ENCODE data around the gene ENTPD6. TPM values are rescaled to one million over a fixed set of nuclear protein-coding genes. Genes with fewer than 3 reads are reported as not detected.

Gene ENTPD6
- total RNA-seq, 1 experiment from 2014 or later = 77.0 TPM

DNA sequence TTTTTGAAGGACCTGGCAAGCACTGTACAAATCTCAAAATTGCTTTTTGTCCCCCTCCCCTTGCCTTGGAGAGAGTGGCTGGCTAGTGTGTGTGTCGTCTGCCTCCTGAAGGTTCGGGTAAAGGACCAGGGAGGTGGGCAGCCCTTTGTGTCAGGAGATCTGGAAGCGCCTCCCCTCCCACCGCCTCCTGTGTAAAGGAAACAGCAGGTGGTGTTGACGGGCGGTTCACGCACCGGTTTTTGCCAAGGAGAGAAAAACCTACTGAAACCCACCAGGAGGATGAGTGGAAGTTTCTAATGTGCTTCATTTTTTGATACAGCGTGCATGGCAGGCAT lies 1.2 kb downstream of the ENTPD6 start:
- DNase-seq (ENCODE audit: low read depth in 1 of 2, low spot score in 2 of 2) = no peak
- Histone ChIP-seq H3K4me3 (peak overlapping the region; percentile 91), H3K9me3 (replicated peaks) (no peaks in the 10 kb centered on the region), H3K27me3 (replicated peaks) (no peaks in the 10 kb centered on the region), H3K27ac (no peak overlapping the region), H3K4me1 (replicated peaks) (peaks cover 14% of the 10 kb centered on the region), H3K36me3 (peaks cover 13% of the 10 kb centered on the region; the same call in 1 of the 2 replicates)

DNA sequence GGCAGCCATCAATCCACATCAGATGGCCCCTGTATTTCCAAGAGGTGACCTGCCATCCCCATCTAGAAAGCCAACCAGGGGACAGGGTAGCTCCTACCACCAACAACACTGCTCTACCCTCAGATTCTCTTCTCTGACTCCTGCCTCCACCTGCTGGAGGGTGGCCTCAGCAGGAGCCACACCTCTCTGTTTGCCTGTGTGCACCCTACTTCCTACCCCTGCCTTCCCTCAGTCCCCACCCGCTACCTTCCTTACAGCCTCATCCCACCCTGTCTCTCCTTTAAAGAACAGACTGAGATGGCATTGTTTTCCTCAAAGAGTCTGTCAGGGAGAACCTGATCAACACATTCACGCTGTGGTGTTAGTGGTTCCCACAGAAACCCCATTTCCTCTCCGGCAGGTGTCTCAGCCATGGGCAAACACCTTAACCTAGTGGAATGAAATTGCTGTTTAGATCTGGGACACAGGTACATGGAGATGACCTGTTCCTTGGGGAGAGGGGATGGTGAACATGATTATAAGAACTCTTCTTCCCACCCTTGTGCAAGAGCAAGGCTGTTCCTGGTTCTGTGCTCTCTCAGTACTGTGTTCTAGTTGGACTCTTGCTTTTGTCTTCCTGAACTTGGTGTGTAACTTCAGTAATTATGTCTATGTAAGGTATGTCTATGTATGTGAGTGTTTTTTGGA lies 1.8 kb downstream of the ENTPD6 start:
- Histone ChIP-seq H3K27me3 (replicated peaks) (no peaks in the 10 kb centered on the region), H3K4me3 (no peak overlapping the region), H3K36me3 (peaks cover 13% of the 10 kb centered on the region; the same call in 1 of the 2 replicates), H3K9me3 (replicated peaks) (no peaks in the 10 kb centered on the region), H3K27ac (no peak overlapping the region), H3K4me1 (replicated peaks) (peaks cover 14% of the 10 kb centered on the region)
- DNase-seq (ENCODE audit: low read depth in 1 of 2, low spot score in 2 of 2) = no peak

DNA sequence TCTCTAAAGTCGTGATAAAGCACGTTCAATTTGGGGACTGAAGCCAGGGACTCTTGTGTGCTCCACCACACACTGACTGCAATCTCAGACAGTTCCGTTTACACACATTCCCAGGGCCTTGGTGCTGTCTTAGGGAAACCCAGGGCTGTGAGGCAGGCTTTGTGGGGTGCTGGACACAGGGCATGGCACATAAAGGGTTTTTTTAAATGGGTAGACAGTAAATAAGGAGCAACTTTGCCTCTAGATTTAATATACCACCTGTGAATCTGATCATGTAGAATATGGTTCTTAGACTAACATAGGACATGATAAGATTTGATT lies 2.3 kb downstream of the ENTPD6 start:
- Histone ChIP-seq H3K27me3 (replicated peaks) (no peaks in the 10 kb centered on the region), H3K27ac (no peak overlapping the region), H3K4me3 (no peak overlapping the region), H3K36me3 (peaks cover 13% of the 10 kb centered on the region; the same call in 1 of the 2 replicates), H3K9me3 (replicated peaks) (no peaks in the 10 kb centered on the region), H3K4me1 (replicated peaks) (peaks cover 14% of the 10 kb centered on the region)
- no peak for DNase-seq (ENCODE audit: low read depth in 1 of 2, low spot score in 2 of 2)

DNA sequence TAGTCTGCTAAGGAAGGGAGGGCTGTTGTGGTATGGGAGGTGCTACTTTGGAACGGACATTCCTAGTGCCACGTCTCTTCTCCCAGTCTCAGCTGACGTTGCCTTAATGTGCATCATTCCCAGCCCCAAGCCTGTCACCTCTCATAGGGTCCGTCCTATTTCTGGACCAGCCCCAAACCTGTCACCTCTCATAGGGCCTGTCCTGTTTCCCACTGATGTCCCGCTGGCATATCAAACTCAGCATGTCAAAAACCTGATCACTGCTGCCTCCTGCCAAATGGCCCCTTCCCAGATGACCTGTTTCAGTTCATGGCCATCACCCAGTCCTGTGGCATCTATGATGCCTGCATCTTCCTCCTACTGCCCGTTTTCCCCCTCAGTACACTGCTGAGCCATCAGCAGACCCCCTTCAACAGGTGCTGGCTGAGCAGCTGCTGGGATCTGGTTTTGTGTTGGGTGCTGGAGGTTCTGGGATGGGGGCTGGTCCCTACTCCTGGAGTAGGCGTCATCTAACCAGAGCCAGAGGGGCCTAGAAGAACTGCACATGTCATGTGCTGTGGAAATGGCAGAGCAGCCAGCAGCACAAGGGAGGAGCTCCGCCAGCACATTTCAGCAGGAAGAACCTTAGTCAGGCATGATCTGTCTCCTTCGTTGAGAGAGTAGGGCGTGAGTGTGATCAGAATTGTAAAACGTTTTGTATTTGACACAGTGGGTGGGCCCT lies 3.3 kb downstream of the ENTPD6 start:
- H3K4me1 ChIP-seq (replicated peaks) = peaks cover 20% of the 10 kb centered on the region
- H3K36me3 ChIP-seq = peaks cover 13% of the 10 kb centered on the region; the same call in 1 of the 2 replicates
- H3K27ac ChIP-seq = no peak overlapping the region
- DNase-seq (ENCODE audit: low read depth in 1 of 2, low spot score in 2 of 2) = no peak
- no peak overlapping the region for H3K4me3 ChIP-seq
- H3K9me3 ChIP-seq (replicated peaks) = no peaks in the 10 kb centered on the region
- no peaks in the 10 kb centered on the region for H3K27me3 ChIP-seq (replicated peaks)

DNA sequence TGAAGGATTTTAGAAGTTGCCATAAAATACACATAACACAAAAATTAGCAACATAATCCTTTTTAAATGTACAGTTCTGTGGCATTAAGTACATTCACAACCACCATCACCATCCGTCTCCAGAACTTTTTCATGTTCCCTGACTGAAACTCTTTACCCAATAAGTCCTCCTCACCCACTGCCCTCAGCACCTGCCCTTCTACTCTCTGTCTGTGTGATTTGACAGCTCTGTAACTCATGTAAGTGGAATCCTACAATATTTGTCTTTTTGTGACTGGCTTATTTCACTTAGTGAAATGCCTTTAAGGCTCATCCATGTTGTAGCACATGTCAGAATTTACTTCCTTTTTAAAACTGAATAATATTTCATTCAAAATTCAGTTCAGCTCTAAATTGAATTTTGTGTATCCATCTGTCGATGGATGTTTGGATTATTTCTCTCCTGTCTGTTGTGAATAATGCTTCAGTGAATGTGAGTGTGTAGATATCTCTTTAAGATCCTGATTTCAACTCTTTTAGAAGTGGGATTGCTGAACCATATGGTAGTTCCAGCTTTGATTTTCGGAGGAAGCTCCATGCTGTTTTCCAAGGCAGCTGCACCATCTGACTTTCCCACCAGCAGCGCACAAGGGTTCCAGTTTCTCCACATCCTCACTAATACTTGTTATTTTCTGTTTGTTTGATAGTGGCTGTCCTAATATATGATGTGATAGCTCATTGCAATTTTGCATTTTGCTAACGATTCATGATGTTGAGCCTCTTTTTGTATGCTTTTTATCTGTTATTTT lies 4.2 kb downstream of the ENTPD6 start:
- H3K27me3 ChIP-seq (replicated peaks) = no peaks in the 10 kb centered on the region
- no peak overlapping the region for H3K27ac ChIP-seq
- H3K36me3 ChIP-seq = peaks cover 13% of the 10 kb centered on the region; the same call in 1 of the 2 replicates
- H3K4me3 ChIP-seq = no peak overlapping the region
- no peaks in the 10 kb centered on the region for H3K9me3 ChIP-seq (replicated peaks)
- H3K4me1 ChIP-seq (replicated peaks) = peaks cover 20% of the 10 kb centered on the region
- no peak for DNase-seq (ENCODE audit: low read depth in 1 of 2, low spot score in 2 of 2)

DNA sequence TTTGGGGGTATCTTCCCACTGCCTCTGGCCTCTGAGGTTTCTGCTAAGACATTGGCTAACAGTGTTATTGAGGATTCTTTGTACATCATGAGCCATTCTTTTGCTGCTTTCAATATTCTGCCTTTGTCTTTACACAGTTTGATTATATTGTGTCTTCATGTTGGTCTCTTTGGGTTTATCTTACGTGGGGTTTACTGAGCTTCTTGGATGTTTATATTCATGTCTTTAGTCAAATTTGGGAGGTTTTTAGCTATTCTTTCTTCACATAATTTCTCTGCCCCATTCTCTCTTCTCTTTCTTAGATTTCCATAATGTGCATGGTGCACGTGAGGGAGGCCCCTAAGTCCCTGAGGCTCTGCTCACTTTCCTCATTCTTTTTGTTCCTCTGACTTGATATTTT lies 7.6 kb downstream of the ENTPD6 start:
- no peak for DNase-seq (ENCODE audit: low read depth in 1 of 2, low spot score in 2 of 2)
- Histone ChIP-seq H3K27me3 (replicated peaks) (no peaks in the 10 kb centered on the region), H3K27ac (no peak overlapping the region), H3K4me1 (replicated peaks) (peaks cover 9% of the 10 kb centered on the region; the same call in 1 of the 2 replicates), H3K9me3 (replicated peaks) (no peaks in the 10 kb centered on the region), H3K36me3 (peaks cover 13% of the 10 kb centered on the region), H3K4me3 (no peak overlapping the region)

DNA sequence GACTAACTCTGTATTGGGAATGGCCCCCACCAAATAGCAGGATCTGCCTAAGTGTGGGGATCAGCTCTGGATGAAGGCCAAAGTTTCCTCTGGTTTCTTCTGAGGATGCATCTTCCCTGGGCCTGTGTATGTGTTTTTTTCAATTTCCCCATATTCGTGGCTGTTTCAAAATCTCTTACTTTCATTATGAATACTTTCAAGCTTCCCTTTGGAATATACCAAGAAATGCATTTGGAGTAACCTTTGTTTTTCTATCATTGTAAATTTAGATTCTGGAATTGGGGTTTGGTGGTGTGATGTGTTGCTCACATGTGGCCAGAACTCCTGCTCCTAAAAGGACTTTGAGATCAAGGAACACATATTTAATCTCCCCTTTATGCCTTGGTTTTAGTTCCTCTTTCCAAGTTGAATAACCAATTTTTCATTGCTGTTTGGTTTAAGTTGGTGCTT lies 8.4 kb downstream of the ENTPD6 start:
- no peak overlapping the region for H3K4me3 ChIP-seq
- H3K27ac ChIP-seq = no peak overlapping the region
- H3K27me3 ChIP-seq (replicated peaks) = no peaks in the 10 kb centered on the region
- H3K9me3 ChIP-seq (replicated peaks) = no peaks in the 10 kb centered on the region
- peaks cover 13% of the 10 kb centered on the region for H3K36me3 ChIP-seq
- DNase-seq (ENCODE audit: low read depth in 1 of 2, low spot score in 2 of 2) = no peak
- H3K4me1 ChIP-seq (replicated peaks) = peaks cover 7% of the 10 kb centered on the region; the same call in 1 of the 2 replicates

DNA sequence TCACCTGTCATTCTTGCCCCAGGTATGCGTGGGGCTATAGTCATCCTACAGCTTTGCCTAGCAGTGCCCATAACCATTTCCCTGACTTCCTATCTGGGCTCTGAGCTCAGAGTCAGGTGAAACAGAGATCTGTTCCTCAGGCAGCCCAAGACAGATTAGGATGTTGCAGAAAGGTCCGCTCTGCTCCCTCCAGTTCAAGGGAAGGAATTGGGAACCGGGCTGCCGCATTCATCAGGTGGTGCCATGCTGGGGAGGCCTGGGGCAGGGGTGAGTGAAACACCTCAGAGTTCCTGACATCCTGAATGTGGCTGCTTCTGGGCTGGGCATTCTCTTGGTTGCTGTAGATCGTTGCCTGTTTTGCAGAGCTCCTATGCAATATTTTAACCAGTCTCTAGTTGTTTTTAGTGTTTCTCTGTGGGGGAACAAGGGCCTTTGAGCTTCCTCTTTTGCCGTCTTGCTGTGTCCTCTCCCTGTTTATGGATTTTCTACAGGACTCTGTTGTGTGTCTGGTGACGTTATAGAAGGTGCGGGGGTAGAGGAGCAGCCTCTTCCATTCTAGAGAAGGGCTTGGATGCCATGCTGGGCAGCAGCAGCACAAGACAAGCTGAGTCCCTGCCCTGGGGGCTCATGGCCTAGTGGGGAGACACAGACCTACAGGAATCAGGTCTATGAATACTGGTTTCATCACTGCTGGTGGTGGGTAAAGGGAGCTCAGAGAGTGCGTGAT lies 9.2 kb downstream of the ENTPD6 start:
- Histone ChIP-seq H3K36me3 (peaks cover 15% of the 10 kb centered on the region), H3K27ac (no peak overlapping the region), H3K9me3 (replicated peaks) (no peaks in the 10 kb centered on the region), H3K4me1 (replicated peaks) (peaks cover 5% of the 10 kb centered on the region; the same call in 1 of the 2 replicates), H3K27me3 (replicated peaks) (no peaks in the 10 kb centered on the region), H3K4me3 (no peak overlapping the region)
- no peak for DNase-seq (ENCODE audit: low read depth in 1 of 2, low spot score in 2 of 2)

DNA sequence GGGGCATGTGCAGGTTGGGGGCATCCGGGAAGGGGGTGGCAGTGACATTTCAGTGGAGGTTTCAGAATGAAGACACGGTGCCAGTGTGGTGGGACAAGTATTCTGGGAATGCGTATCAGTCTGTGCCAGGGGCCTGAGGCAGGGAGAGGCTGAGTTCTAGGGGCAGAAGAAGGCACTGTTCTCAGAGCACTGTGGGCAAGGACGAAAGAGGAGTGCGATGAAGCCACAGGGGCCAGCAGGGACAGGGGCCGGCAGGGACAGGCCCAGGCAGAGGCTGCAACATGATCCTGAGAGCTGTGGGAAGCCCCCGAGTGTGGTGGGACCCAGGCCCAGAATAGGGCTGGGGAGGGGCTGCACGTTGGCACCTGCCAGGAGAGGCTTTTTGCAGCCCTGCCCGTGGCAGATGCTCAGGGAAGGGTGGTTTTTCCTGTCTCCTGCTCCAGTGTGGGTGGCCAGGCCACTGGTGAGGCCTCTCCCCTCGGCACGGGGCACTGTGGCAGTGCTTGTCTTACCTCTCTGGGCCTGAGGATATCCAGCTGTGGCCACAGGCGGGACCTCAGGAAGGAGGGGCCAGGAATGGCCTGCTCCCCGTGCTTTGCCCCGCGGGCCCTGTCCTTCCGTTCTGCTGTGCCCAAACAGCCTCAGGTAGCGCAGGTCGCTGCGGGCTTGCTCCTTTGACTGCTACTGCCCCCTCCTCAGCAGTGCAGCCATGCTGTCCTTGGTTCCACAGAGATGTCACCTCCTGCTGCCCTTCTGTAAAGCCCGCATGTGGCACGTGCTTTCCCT lies 10.0 kb downstream of the ENTPD6 start:
- peaks cover 5% of the 10 kb centered on the region; the same call in 1 of the 2 replicates for H3K4me1 ChIP-seq (replicated peaks)
- DNase-seq (ENCODE audit: low read depth in 1 of 2, low spot score in 2 of 2) = no peak
- no peak overlapping the region for H3K27ac ChIP-seq
- H3K27me3 ChIP-seq (replicated peaks) = no peaks in the 10 kb centered on the region
- no peak overlapping the region for H3K4me3 ChIP-seq
- H3K9me3 ChIP-seq (replicated peaks) = no peaks in the 10 kb centered on the region
- peaks cover 22% of the 10 kb centered on the region for H3K36me3 ChIP-seq

DNA sequence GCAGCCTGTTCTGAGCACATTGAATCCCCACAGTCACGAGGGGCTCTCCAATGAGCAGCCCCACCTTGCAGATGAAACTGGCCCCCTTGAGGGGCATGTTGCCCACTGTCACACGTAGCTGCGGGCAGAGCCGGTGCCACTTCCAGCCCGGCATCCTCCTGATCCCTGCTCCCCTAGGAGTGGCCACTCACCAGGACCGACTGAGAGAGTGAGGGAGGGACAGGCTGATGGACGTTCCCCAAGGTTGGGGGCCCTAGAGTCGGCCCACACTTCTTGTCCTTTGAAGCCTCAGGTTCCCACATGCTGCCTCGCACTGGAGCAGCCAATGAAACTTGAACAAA lies 10.5 kb downstream of the ENTPD6 start:
- Histone ChIP-seq H3K4me3 (no peak overlapping the region), H3K9me3 (replicated peaks) (no peaks in the 10 kb centered on the region), H3K36me3 (peaks cover 28% of the 10 kb centered on the region), H3K4me1 (replicated peaks) (peaks cover 5% of the 10 kb centered on the region; the same call in 1 of the 2 replicates), H3K27me3 (replicated peaks) (no peaks in the 10 kb centered on the region), H3K27ac (no peak overlapping the region)
- DNase-seq (ENCODE audit: low read depth in 1 of 2, low spot score in 2 of 2) = no peak

DNA sequence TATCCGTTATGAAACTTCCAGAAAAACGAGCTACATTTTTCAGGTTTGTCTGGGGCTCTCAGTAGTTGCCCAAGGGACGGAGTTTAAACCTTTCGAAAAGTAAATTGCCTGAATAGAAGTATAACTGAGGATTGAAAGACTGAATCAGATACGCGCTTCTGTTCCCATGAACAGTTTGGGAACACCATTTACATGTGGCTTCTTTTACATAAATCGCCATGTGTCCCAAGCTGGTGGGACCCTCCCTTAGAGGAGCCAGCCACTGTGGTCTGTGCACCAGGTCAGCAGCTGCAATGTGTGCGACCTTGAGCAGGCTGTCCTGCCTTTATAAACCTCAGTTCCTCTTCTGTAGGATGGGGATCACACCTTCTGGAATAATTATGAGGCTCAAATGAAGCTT lies 11.0 kb downstream of the ENTPD6 start:
- peaks cover 33% of the 10 kb centered on the region for H3K36me3 ChIP-seq
- H3K27me3 ChIP-seq (replicated peaks) = no peaks in the 10 kb centered on the region
- peaks cover 5% of the 10 kb centered on the region; the same call in 1 of the 2 replicates for H3K4me1 ChIP-seq (replicated peaks)
- no peaks in the 10 kb centered on the region for H3K9me3 ChIP-seq (replicated peaks)
- H3K27ac ChIP-seq = no peak overlapping the region
- DNase-seq (ENCODE audit: low read depth in 1 of 2, low spot score in 2 of 2) = no peak
- H3K4me3 ChIP-seq = no peak overlapping the region

DNA sequence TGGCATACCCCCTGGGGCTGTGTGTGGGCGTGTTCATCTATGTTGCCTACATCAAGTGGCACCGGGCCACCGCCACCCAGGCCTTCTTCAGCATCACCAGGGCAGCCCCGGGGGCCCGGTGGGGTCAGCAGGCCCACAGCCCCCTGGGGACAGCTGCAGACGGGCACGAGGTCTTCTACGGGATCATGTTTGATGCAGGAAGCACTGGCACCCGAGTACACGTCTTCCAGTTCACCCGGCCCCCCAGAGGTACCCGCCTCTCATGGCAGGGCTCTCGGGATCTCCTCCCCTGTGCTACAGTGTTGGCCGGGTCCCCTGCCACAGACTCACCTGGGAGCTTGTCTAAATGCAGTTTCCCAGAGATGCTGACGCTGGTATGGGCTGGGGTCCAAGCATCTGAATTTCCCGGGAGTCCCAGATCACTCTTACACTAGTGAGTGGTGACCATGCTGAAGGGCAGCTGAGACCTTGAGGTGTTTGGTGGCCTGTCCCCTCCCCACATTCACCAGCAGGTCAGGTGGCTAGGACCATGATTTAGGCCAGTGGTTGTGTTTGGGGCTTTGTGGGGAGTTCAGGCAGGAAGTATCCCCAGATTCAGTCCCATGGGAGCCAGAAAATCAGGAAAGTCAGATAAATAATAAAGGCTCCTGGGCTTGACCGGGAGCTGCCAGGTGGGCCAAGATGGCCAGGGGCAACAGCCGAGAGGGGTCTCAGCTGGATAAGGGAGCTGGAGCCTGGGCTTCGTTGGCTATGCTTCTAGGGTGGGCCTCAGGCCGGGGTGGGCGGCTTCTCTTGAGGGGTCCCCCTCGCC lies 11.8 kb downstream of the ENTPD6 start:
- Histone ChIP-seq H3K9me3 (replicated peaks) (no peaks in the 10 kb centered on the region), H3K4me3 (no peak overlapping the region), H3K4me1 (replicated peaks) (peaks cover 5% of the 10 kb centered on the region; the same call in 1 of the 2 replicates), H3K27me3 (replicated peaks) (no peaks in the 10 kb centered on the region), H3K36me3 (peaks cover 41% of the 10 kb centered on the region), H3K27ac (no peak overlapping the region)
- no peak for DNase-seq (ENCODE audit: low read depth in 1 of 2, low spot score in 2 of 2)
